Right lung (tissue), 10 donors: ENCODE data around the gene MPZL1. TPM values are rescaled to one million over a fixed set of nuclear protein-coding genes. Genes with fewer than 3 reads are reported as not detected.

Experiments
- DNase-seq, 2 donors: peaks; one replicate each; pipeline ENCODE4 v3.0.0-alpha.2; 2013
- long read RNA-seq, 8 donors: transcript quantifications; one replicate each; lab custom pipeline, GENCODE V29; 2026
- polyA plus RNA-seq, 5 donors: library from polyadenylated mRNA; unstranded; fragments of 120-200 nt; gene quantifications; one replicate each; pipeline versions ENCODE4 v1.2.1 to v1.2.3, GENCODE V29; 2013; ENCODE audit warnings: inconsistent platforms in 1 of 5, low replicate concordance in 1 of 5; ENCODE audit not compliant: insufficient read length in 5 of 5, insufficient read depth in 1 of 5

The MPZL1 gene
- polyA plus RNA-seq: 100 to 1,000 TPM; 106 to 128 (median 118) TPM
- long read RNA-seq, donor 1, full-length matches to known transcripts: 44 of 58 reads
- long read RNA-seq, donor 1, partial matches to known transcripts: 7 of 58 reads
- long read RNA-seq, donor 1, other reads (novel, unspliced or antisense): 7 of 58 reads
- long read RNA-seq, donor 2, full-length matches to known transcripts: 21 of 21 reads
- long read RNA-seq, donor 2, partial matches to known transcripts: 0 of 21 reads
- long read RNA-seq, donor 2, other reads (novel, unspliced or antisense): 0 of 21 reads
- long read RNA-seq, donor 3, full-length matches to known transcripts: 14 of 14 reads
- long read RNA-seq, donor 3, partial matches to known transcripts: 0 of 14 reads
- long read RNA-seq, donor 3, other reads (novel, unspliced or antisense): 0 of 14 reads
- long read RNA-seq, donor 4, full-length matches to known transcripts: 22 of 22 reads
- long read RNA-seq, donor 4, partial matches to known transcripts: 0 of 22 reads
- long read RNA-seq, donor 4, other reads (novel, unspliced or antisense): 0 of 22 reads
- long read RNA-seq, donor 5, full-length matches to known transcripts: 45 of 50 reads
- long read RNA-seq, donor 5, partial matches to known transcripts: 5 of 50 reads
- long read RNA-seq, donor 5, other reads (novel, unspliced or antisense): 0 of 50 reads
- long read RNA-seq, donor 6, full-length matches to known transcripts: 37 of 37 reads
- long read RNA-seq, donor 6, partial matches to known transcripts: 0 of 37 reads
- long read RNA-seq, donor 6, other reads (novel, unspliced or antisense): 0 of 37 reads
- long read RNA-seq, donor 7, full-length matches to known transcripts: 48 of 48 reads
- long read RNA-seq, donor 7, partial matches to known transcripts: 0 of 48 reads
- long read RNA-seq, donor 7, other reads (novel, unspliced or antisense): 0 of 48 reads
- long read RNA-seq, donor 8, full-length matches to known transcripts: 11 of 11 reads
- long read RNA-seq, donor 8, partial matches to known transcripts: 0 of 11 reads
- long read RNA-seq, donor 8, other reads (novel, unspliced or antisense): 0 of 11 reads

DNA sequence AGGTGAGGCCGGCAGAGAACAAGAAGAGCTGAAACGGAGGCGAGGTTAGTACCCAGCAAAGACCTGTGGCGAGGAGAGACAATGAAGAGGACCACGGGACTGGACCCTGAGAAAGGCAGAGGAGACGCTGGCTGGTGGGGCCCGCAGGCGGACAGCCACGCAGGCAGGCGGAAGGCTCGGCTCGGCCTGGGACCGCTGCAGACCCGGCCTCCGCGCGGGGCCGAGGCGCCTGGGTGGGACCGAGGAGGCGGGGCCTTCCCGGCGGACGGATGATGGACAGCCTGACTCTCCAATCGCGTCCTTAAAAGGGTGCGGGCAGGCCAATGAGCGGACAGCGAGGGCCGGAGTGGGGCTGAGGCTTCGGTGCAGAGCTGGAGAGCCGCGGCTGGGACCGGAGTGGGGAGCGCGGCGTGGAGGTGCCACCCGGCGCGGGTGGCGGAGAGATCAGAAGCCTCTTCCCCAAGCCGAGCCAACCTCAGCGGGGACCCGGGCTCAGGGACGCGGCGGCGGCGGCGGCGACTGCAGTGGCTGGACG lies at the start of gene MPZL1:
Gene MPZL1, plus strand, starts transcription at position 366 of the 535 bp plus-strand sequence. CDS start 170 bp downstream, outside the sequence.
- DNase-seq: peak; percentile 94 to 96

DNA sequence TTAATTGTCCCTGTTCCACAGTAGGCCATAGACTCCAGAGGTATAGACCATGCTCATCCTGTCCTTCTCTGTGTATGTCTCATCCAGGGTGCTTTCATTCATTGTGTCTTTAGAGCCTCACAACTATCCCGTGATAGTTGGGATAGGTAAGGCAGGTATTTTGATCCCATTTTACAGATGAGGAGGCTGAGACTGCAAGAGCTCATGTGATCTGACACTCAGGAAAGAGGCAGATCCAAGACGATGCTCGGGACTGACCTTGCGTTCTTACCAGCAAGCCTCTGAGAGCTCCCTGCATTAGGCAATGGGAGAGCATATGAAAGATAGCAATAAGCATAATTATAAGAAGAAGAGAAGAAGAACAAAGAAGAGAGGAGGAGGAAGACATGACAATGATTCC lies 49.0 kb upstream of the MPZL1 start:
- no peak for DNase-seq

DNA sequence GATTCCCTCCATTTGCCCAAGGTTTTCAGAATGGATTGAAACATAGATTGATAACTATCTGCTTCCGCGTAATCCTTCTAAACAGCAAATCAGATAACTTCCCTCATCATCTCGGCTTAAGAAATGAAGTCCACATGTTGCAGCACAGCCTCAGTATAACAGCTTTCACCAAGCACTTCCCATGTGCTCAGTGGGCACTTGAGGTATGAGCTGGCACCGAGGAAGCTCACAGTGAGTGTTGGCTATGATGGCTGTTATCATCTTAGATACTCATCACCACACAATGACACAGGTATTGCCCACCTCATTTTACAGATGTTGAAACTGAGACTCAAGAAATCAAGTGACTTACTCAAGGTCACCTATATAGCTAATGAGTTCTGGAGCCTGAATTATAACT lies 48.5 kb upstream of the MPZL1 start:
- DNase-seq: no peak

DNA sequence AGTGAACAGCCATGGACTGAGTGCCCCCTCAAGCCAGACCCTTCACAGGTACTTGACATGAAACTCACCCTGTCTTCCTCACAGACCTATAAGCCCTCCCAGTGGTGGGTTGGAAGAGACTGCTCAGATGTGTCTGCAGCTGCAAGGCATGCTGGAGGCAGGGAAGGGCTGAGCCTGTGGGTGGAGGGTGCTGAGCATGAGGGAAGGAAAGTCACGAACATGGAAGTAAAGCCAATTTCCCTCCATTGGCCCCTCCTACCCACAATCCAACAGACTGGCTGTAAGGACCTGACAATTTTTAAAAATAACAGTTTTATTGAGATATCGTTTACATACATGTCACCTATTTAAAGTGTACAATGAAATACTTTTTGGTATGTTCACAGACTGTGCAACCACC lies 47.6 kb upstream of the MPZL1 start:
- no peak for DNase-seq

DNA sequence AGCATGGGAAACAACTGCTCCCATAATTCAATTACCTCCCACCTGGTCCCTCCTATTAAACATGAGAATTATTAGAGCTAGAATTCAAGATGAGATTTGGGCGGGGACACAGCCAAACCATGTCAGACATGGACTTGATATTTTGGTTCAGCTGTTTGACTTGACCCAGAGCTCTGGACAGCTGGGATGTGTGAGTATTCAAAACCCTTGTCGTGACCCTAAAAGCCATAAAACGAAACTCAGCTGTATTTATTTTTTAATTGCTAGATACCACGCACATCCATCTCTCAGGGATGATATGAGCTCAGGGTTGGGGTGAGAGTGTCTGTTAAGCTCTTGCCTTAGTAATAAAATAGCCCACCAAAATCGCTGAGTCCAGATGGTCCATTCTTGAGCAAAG lies 46.3 kb upstream of the MPZL1 start:
- no peak for DNase-seq

DNA sequence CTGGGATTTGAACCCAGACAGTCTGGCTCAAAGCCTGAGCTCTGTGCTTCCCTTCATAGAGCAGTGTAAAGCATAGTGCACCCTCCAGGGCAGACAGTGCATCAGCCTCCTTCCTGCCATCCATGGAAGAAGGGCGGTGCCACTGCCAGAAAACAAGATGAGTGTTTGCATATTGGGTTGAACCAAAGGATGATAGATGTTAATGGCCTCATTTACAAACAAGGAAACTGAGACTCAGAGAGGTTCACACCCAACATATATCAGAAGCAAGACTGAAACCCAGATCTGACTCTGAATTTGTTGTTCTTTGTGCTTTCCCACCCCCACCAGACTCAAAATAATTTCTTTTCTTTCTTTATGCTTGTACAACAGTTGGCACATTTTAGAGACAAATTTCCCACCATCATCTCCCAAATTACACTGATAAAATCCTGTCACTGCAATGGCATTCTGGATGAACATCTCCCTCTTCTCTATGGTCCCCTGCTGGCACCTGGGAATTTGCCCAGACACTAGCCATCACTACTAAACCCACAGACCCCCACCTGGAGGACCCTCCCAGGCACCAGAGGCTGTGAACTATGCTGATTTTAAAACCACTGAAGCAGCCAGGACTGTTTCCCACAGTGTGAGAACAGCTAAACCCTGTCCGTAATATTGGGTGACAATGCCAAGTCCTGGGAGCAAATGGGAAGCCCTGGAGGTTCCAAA lies 45.4 kb upstream of the MPZL1 start:
- no peak for DNase-seq

DNA sequence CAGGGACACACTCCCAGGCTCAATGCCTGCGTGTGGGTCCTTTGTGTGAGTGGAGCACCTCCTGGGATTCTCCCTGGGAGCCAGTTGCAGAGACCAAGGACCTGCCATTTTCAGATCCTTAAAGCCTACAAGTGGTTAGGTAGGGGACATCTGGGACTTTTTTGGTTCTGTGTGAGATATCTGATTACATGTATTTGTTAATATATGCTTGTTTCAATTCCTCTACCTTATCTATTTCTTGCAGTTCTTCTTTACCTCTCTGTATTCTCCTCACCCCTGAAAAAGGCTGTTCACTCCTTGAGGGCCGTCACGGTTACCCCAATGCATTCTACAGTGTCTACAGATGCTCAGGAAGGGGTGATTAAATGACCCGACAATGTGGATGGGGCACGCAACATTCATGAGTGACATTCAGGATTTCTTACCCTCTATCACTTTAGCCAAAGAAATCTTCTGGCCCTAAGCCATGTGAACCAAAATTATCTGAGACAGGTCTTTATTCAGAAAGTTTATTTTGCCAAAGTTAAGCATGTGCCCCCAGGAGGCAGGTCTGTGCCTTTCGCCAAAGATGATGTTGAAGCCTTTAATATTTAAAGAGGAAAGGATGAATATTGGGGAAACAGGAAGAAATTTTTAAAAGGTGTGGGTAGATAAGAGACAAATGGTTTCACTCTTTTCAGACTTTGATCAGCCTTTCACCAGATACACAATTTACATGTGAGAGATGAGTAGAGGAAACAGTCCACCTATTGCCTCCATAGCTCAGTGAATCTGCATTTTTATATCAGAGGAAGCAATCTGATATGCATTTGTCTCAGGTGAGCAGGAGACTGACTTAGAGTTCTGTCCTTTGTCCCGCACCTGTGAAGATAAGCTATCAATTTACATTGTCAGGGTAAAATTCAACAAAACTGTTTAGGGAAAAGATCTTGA lies 44.6 kb upstream of the MPZL1 start:
- no peak for DNase-seq

DNA sequence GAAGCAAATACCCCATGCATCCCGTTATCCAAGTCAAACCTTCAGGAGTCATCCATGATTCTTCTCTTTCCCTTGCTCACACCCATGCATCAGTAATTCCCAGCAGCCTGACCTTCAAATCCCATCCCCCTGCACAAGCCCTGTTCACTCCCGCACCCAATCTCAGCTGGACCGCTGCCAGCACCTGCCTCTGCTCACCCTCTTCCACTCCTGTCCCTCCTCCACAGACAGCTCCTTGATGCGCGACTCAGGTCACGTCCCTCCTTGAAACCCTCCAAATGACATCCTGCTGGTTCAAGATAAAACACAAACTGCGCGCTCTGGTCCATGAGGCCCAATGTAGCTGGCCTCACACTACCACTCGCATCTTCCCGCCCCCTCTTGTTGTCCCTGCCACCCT lies 43.4 kb upstream of the MPZL1 start:
- DNase-seq: no peak

DNA sequence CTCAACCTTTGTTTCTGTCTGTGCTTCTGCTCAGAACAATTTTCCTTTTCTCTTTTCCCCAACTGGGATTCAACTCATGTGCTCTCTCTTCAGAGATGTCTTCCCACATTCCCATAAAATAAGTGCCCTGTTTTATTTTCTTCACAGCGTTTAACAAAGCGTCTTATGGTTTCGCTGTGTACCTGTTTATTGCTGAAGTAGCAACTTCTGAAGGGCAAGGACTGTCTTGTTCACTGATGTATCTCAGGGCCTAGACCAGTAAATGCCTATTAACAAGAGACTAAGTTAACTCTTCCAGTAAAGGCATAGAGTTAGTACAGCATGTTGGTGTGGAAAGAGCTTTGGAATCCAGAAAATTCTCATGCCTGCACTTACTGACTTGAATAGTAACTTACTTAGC lies 42.9 kb upstream of the MPZL1 start:
- no peak for DNase-seq

DNA sequence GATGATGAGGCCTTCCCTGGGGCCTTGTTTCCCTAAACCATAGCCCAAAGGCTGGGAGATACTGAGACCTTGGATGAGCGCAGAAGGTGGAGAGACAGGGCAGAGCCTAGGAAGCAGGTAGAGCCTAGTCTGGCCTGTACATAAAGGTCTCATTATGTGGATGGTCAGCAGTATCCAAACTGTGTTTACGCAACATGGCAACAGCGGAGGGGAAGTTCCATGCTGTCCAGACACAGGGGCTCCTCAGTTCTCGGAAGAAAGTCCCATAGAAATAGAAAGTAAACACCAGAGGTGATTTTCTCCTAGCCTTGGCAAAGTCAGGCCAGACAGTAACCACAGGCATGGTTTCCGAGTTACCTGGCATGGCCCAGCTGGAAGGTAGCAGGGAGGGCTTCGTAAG lies 42.1 kb upstream of the MPZL1 start:
- no peak for DNase-seq

DNA sequence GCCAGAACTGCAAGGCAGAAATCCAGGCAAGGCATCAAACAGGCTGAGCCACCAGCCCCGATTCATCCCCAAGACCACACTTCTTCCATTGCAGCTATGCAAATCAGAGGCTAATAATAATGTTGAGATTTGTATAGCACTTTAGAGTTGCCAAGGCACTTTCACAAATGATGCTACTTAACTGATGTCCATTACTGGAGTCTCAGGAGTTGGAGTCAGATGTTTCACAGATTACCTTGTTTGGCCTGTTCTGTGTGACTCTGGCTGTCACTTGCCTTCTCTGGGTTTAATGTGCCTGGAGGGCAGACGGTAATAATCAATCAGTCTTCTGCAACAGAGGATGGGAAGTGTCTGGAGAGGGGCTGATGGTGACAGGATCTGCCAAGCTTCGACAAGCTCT lies 40.8 kb upstream of the MPZL1 start:
- no peak for DNase-seq

DNA sequence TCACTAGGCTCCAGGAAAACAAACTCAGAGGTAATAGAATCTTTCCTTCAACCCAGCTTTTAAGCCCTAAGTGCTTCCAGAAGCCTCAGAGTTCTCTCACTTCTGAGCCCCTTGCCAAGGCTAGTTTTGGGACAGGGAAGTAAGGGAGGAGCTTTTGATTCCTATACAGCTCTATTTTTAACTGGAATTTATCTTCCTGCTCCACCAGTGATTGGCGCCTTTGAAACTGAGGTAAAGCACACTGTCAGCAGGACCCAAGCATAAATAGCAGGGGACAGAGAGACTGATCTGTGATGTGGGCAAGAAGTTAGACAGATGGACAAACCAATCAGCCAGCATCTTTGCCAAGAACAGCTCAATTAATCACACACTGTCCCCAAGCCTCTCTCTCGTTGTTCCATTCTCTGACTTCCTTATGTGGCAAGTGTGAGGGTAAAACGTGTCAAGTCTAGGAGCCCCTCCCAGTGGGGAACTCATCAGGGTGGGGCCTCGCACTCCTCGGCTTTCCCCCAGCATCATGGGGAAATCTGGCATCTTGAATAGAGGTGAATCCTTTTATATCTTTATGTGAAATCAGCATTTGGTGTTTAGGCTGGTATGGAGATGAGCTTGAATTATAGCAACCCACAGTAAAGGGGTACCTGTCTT lies 40.2 kb upstream of the MPZL1 start:
- no peak for DNase-seq

DNA sequence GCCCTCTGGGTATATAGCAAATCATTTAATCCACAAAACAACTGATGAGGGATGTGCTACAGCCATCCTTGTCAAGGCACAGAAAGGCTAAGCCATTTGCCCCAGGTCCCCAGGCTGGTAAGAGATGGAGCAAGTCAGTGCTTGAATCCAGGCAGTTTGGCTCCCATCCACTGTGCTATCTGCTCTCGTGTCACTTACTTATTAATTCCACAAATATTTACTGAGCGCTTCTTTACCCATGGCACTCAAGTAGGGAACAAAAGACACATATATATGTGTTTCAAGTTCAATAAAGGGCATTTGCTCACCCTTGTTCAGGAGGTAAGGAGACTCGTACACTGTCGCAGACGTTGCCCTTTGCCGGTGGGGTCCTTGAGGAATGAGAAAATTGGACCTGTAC lies 38.6 kb upstream of the MPZL1 start:
- no peak for DNase-seq

DNA sequence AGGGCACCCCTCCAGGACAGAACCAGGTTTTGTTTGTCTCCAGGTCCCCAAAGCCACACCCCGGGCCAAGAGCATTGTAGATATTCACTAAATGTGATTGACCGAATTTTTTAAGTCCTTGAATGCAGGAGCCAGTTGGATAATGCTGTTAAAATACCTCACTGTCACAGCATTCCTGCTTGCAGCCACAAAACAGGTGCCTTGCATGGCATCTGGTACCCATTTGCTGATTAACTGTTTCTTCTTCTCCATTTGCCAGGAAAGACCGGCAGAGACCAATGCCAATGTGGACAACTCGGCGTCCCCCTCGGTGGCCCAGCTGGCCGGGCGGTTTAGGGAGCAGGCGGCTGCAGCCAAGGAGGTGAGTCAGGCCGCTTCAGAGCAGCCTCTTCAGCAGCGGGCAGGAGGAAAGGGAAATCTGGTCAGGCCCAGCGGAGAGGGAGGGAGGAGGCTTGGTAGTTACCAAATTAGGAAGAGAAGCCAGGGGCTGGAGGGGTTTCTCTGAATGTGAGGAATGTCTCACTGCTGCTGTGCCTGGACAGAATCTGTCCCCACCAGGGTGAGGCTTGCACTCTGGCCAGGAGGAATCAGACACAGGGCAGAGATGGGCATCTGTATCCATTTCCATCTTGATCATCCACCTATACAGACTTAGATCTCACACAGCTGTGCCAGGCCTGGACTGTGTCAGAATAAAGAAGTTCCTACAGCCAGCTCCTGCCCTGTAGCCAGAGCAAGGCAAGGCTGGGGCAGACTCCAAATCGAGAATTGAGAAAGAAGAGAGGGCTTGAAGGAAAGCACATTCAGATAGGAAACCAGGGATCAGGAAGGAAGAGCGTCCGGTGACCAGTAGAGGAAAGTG lies 37.9 kb upstream of the MPZL1 start:
- DNase-seq: no peak

DNA sequence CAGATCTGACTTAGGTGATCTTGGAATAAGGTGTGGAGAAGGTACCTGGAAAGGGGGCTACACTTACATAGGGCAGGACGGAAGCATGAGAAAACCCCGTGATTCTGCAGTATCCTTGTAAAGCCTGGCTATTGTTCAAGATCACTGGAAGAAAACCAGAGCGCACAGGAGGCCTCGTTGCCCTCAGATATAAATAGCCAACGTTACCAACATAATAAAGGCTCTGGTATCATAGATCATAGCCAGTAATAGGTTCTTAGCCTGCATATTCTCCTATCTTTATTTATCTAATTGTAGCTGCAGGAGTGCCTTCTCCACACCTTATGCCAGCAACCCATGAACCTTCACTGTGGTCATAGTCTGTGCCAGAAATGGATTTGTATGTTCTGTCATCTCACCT lies 35.9 kb upstream of the MPZL1 start:
- DNase-seq: no peak

DNA sequence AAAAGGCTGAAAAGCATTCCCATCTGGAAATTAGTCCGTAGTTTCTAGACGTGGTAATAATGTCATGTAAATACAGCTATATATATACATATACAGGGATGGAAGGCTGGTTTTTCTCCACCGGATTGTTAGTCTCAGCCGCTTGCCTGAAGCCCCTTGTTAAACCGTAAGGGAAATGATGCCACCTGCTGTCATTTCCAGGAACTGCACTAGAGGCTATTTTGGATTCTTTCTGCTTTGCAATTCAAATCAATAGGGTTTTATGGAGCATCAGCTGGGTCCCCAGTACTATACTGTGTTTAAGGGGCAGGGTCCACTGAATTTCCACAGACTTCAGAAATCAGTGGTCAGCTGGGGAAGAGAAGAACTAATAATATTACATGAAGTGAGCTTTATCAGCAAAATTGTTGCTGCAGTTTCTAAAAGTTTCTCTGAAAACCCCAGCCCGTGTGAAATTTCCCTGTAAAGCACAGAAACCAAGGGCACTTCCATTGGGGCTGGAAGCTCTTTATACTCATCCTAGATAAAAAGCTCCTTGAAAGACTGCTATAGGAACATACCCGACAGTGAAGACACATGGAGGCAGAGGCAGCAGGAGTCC lies 33.8 kb upstream of the MPZL1 start:
- peak; percentile 57 to 76 for DNase-seq

DNA sequence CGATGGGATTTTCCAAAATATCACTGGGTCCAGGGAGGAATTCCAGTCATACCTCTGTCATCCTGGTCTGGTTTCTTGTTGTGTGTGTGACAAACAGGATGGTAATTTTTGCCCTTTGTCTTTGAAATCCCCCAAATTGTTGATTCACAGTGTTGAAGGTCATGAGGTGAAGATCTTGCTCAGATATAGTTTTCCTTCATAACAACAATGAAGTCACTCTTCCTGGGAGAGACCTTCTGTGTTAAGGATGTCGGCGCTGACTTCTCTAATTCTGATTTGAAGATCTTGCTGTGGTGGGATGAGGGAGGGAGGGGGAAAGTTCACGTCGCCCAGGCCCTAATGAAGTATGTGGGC lies 32.2 kb upstream of the MPZL1 start:
- no peak for DNase-seq

DNA sequence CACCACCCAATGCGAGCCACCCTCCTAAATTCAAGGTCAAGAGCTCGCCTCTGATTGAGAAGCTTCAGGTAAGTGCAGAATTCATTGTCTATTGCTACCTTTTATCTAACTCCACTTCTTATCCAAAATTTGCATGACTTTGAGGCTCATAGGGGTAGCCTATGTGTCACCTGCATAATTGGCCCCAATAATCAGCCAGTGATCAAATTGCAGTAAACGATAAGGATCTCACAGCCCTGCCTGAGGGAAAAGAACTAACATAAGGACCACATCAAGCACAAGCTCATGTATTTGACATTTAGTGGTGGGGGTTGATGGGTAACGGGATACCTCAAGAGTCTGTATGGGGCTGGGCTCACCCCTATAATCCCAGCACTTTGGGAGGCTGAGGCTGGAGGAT lies 31.7 kb upstream of the MPZL1 start:
- no peak for DNase-seq
